NCI-H1105 treated with DMSO at 0.1 percent for 48 hours (cell line): ENCODE results near the gene CTIF.
"Not testable (repeated sequence)": the region's sequence is repeated elsewhere in the genome, so short reads cannot be mapped to it uniquely, and the experiment has no call there.

Experiments
- DNase-seq: peaks from one replicate; lab custom pipeline; 2025; lab: John Stamatoyannopoulos, UW

Gene CTIF

GRCh38 chr18:48708807-48709206 is 170.0 kb downstream of the CTIF start:
- DNase-seq, result no peak

GRCh38 chr18:48709371-48710062 is 170.7 kb downstream of the CTIF start:
- no peak for DNase-seq

- peak; percentile 28 for DNase-seq
Measured at GRCh38 chr18:48711651-48712486, 173.0 kb downstream of the CTIF start.

GRCh38 chr18:48713309-48713708 is 174.5 kb downstream of the CTIF start:
- no peak for DNase-seq

- no peak for DNase-seq
Measured at GRCh38 chr18:48714873-48715272, 176.0 kb downstream of the CTIF start.

GRCh38 chr18:48715711-48716361 is 177.0 kb downstream of the CTIF start:
- DNase-seq, result no peak

GRCh38 chr18:48717227-48717626 is 178.4 kb downstream of the CTIF start:
- not testable (repeated sequence) for DNase-seq

GRCh38 chr18:48718251-48718959 is 179.6 kb downstream of the CTIF start:
- DNase-seq, result no peak

- DNase-seq, result no peak
Measured at GRCh38 chr18:48719388-48719787, 180.6 kb downstream of the CTIF start.

GRCh38 chr18:48719974-48720654 is 181.3 kb downstream of the CTIF start:
- DNase-seq, result no peak

GRCh38 chr18:48720655-48721025 is 181.8 kb downstream of the CTIF start:
- DNase-seq, result no peak

- DNase-seq, result no peak
Measured at GRCh38 chr18:48721312-48721711, 182.5 kb downstream of the CTIF start.

- no peak for DNase-seq
Measured at GRCh38 chr18:48723016-48723415, 184.2 kb downstream of the CTIF start.

- no peak for DNase-seq
Measured at GRCh38 chr18:48723837-48724236, 185.0 kb downstream of the CTIF start.

- DNase-seq, result no peak
Measured at GRCh38 chr18:48724442-48724841, 185.6 kb downstream of the CTIF start.

GRCh38 chr18:48724939-48725338 is 186.1 kb downstream of the CTIF start:
- DNase-seq, result no peak

GRCh38 chr18:48725562-48725961 is 186.7 kb downstream of the CTIF start:
- DNase-seq, result no peak

GRCh38 chr18:48727681-48728080 is 188.8 kb downstream of the CTIF start:
- no peak for DNase-seq

GRCh38 chr18:48728204-48728833 is 189.5 kb downstream of the CTIF start:
- no peak for DNase-seq

- DNase-seq, result no peak
Measured at GRCh38 chr18:48729404-48729803, 190.6 kb downstream of the CTIF start.

- DNase-seq, result no peak
Measured at GRCh38 chr18:48730010-48730409, 191.2 kb downstream of the CTIF start.
